ENCODE results near the gene RFC3.

RFC3 gene

DNA sequence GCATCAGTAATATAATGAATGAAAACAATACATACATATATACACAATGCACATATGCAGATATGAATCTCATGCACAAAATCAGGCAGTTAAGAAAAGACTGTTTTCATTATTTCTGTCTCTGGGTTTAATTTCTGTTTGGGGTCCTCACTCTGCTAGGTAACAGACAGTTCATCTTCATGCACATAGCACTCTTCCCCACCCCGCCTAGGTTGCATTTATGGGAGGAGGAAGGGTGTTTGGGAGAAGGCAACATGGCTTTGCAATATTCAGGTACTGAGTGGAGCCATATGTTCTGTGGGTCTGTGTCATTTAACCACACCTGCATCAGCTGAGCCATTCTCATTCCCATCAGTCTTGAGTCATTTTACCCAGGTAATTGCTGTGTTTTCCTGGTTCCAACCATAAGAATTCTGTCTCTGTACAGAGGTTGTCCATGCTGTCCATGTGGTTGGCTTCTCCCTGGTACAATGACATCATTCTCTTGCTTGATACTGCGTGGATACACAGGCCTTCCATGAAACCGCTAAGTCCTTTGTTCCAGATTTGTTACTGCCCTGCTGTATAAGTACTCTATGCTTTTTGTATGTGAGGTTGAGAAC is 45.3 kb downstream of the RFC3 start:
- DNase-seq (ENCODE audit: low read depth in 4 of 4, low spot score in 1 of 4) = no peak

DNA sequence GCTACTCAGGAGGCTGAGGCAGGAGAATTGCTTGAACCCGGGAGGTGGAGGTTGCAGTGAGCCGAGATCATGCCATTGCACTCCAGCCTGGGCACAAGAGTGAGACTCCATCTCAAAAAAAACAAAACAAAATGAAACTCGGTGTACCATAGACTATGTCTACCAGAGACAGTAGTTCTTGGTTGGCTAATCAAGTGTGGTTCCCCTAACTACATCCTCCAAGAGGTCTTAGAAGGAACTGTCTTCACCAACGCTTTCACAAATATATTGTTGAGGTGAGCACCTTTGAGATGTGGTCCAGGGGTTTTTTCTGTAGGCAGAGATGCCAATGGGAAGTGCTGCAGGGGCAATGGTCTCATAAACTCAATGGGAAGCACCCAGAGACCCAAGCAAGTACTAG is 48.0 kb downstream of the RFC3 start:
- no peak for DNase-seq (ENCODE audit: low read depth in 4 of 4, low spot score in 1 of 4)

DNA sequence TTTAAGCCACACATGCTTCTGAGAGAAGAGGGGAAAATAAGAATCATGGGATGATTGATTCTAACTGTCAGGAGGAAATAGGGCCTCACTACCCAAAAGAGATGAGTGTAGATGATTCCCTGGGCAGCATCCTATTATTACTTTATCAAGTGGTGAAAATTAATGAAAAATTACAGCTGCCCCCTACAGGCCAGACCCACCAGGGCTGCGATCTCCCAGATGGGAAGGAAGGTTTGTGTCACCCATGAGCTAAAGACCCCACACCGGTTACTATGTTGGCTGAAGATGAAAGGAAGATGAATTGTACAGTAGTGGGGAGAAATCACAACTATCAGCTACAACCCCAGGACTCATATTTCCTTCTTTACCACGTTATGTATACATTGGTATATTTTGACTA is 49.5 kb downstream of the RFC3 start:
- no peak for DNase-seq (ENCODE audit: low read depth in 4 of 4, low spot score in 1 of 4)

- DNase-seq (ENCODE audit: low read depth in 4 of 4, low spot score in 1 of 4) = no peak
Observed at GRCh38 chr13:33868343-33868994, 50.5 kb downstream of the RFC3 start.

DNA sequence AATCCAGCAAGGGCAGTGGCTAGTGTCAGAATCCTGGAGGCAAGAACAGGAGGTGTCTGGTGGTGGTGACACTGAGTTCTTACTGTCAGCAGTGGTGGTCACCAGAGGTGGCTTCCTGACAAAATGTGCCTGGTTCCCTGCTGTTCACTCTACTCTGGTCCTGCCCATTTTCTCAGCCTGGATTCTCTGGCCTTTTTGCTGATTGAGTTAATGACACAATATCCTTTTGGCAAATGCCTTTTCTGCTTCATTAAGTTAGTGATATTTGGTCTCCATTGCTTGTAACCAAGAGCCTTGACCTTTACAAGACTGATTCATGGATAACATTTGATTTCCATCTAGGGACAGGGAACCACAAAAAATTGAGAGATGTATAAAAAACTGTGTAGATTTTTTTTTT is 51.1 kb downstream of the RFC3 start:
- no peak for DNase-seq (ENCODE audit: low read depth in 4 of 4, low spot score in 1 of 4)

DNA sequence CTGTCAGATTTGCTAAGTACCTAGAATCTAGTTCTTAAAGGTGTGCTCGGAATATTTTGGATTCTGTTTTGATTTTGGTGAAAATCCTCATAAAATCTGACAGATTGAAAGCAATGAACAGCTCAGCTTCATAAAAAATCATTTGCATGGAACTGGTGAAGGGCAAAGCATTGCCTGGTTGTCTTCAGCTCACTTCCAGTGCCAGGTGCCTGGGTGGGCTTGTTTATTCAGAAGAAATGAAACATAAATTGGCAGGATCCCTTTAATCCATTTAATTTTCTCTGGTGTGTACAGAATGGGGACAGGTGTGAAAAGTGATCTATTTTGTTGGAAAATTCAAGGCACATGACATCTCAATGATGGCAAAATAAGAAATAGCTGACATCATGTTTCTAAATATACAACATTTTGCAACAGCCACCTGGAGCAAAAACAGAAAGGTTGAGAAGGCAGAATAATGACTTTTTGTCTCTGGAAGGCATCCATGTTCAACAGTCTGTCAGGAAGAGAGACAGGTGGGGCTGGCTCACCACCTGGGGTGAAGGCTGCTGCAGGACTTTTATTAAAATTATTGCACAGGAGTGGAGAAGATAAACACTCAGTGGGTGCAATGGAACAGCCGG is 52.2 kb downstream of the RFC3 start:
- DNase-seq (ENCODE audit: low read depth in 4 of 4, low spot score in 1 of 4) = no peak

DNA sequence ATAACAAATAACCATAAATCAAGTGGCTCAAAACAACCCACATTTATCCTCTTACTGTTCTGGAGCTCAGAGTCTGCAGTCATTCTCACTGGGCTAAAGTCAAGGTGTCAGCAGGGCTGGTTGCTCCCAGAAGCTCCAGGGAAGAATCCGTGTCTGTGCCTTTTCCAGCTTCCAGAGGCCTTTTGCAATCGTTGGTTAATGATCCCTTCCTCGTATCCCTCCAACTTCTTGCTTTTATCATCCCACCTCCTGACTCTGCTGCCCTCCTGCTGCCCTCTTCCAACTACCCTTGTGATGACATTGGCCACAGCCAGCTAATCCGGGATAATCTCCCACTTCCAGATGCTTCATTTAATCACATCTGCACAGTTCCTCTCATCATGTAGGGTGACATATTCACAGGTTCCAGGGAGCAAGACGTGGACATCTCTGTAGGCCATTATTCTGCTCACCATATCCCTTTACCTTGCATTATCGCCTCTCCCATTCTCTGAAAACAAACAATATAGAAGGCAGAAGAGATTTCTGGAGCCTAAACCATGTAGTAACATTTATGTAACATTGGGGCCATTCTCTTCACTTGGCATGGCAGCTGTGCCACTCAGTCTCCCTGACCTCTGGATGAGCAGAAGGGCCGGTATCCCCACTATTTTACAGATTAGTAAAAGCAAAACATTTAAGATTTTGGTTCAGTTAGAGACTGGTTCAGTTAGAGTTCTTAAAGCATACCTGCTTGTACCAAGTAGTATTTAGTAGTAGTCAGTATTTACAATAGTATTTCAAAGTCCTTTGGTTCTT is 53.5 kb downstream of the RFC3 start:
- DNase-seq (ENCODE audit: low read depth in 4 of 4, low spot score in 1 of 4) = no peak

DNA sequence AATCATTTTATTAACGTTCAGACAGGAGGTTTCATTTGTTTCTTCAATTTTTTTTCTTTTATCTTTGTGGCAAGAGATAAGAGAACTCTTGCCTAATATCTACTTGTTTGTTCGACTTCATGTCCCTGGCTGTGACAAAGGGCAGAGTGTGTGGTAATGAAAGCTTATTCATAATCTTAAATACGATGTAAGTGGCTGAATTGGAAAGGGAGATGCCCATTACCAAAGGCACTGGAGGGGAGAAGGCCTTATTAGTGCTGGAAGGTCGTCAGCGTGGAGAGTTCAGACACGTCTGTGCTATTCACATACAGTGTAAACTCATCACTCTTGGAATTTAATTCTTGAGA is 54.0 kb downstream of the RFC3 start:
- DNase-seq (ENCODE audit: low read depth in 4 of 4, low spot score in 1 of 4) = no peak

GRCh38 chr13:33873251-33873908 is 55.4 kb downstream of the RFC3 start:
- no peak for DNase-seq (ENCODE audit: low read depth in 4 of 4, low spot score in 1 of 4)

DNA sequence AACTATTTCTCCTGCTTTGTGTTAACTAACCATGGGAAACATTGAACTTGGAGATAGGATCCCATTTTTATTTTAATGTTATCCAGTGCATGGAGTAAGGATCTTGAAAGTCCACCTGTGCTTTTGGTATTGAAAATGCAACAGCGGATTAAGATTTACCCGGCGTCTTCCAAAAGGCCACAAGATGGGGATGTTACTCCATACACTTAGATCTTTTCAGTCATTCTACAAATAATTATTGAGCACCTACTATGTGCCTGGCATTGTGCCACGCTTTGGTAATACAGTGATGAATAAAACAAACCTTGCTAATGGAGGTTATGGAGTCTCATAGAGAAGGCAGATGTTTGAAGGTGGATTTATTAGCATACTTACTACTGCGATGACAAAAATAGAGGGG is 56.9 kb downstream of the RFC3 start:
- DNase-seq (ENCODE audit: low read depth in 4 of 4, low spot score in 1 of 4) = no peak

DNA sequence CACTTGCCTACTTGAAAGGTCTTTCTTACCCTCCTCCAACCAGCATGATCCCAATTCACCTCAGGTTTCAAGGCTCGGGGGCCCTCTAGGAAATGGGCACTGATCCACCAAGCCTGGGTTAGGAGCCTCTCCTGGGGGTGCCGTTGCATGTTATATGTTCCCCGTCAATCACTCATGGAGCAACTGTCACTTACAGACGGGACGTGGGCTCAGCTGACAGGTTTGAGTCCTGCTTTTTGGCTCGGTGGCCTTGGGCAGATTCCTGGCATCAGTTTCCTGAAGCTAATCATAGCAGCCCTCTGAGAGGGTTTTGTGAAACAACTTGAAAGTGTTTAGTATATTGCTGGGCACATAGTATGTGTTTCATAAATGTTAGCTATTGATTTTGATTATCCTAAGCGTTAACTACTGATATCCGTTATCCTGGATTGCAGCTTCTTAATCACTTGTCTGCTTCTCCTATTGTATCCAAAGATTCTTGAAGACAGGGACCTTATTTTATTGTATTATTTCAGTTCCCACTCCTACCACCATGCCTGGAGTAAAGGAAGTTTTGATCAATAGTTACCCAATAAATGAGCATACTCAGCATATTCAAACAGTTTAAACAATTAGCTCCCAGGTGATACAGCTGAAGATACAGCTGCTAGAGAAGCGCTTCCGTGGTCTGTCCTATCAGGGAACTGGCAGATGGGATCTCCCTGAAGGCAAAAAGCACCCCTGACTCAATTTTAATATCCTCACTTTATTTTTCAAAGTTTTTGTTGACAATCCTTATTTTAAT is 57.9 kb downstream of the RFC3 start:
- DNase-seq (ENCODE audit: low read depth in 4 of 4, low spot score in 1 of 4) = no peak

DNA sequence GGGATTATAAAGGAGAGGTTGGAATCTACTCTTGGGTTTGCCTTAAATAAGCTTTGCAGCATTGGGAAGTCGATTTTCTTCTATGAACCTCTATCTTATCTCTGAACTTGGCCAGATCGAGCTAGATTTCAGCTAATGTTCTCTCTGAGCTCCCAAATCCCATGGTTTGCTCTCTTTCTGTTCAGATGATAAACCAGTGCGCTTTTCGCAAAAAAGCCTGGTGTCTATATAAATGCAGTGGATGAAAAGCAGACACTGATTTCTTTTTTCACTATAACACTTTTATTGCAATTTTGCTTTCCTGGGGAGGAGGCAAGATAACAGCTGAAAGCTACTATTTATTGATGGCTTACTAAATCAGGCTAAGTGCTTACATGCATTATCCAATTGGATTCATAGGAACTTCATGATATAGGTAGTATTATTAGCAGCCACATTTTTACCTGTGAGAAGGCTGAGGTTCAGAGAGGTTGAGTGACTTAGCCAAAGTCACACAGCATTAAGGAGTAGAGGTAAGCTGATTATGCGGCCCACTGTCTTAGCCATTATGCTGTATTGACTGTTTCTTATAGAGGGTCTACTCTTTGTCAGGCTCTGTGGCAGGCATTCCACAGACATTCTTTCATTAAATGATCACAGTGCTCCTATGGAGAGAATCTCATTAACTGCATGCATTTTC is 58.9 kb downstream of the RFC3 start:
- DNase-seq (ENCODE audit: low read depth in 4 of 4, low spot score in 1 of 4) = no peak

- no peak for DNase-seq (ENCODE audit: low read depth in 4 of 4, low spot score in 1 of 4)
Observed at GRCh38 chr13:33879118-33879517, 61.2 kb downstream of the RFC3 start.

- no peak for DNase-seq (ENCODE audit: low read depth in 4 of 4, low spot score in 1 of 4)
Observed at GRCh38 chr13:33882804-33883203, 64.9 kb downstream of the RFC3 start.

GRCh38 chr13:33884531-33885220 is 66.7 kb downstream of the RFC3 start:
- DNase-seq (ENCODE audit: low read depth in 4 of 4, low spot score in 1 of 4) = no peak
